Panc1 (cell line): ENCODE measurements around the gene PRPS1. TPM values are rescaled to one million over a fixed set of nuclear protein-coding genes. Genes with fewer than 3 reads are reported as not detected.

Experiments used
- ATAC-seq: fragments of 200-7000 bp; cut with Tn5 transposase; 2 replicates; pipeline ENCODE4 v1.9.1; 2020; ENCODE audit warnings: mild to moderate bottlenecking, moderate library complexity
- BruUV-seq: library from RNA; stranded (reverse); fragments of 400-500 nt; replicated peaks from 2 replicates; lab custom pipeline; 2021; lab: Mats Ljungman, UMichigan
- CTCF ChIA-PET: fragments of 300-600 bp; sonication (Branson Sonifier 250); formaldehyde crosslinking; loops from one replicate; lab custom pipeline; 2022; ENCODE audit warnings: antibody characterized with exemption; lab: Charles Lee
- POLR2A ChIA-PET: fragments of 300-600 bp; sonication (Branson Sonifier 250); formaldehyde crosslinking; loops from one replicate; lab custom pipeline; 2022; ENCODE audit warnings: antibody characterized with exemption; lab: Charles Lee
- DNase-seq: peaks from one replicate; pipeline ENCODE4 v3.0.0-alpha.2; 2010; ENCODE audit warnings: low read depth, low spot score
- H3K27ac ChIP-seq: 2 replicates; pipeline ENCODE4 v1.5.1; 2011; ENCODE audit warnings: mild to moderate bottlenecking, low read length, inconsistent platforms
- H3K27me3 ChIP-seq: fragments of 200-500 bp; sonication (Bioruptor generic); 2 replicates; pipeline ENCODE4 v1.6.0; 2014; ENCODE audit warnings: low read length, inconsistent platforms; ENCODE audit not compliant: control insufficient read depth, insufficient read depth
- H3K36me3 ChIP-seq: fragments of 200-500 bp; sonication (Bioruptor generic); 2 replicates; pipeline ENCODE4 v1.5.1; 2014; ENCODE audit warnings: inconsistent platforms, mild to moderate bottlenecking, low read length, moderate library complexity; ENCODE audit not compliant: control insufficient read depth, insufficient read depth
- H3K4me1 ChIP-seq: 2 replicates; pipeline ENCODE4 v1.5.1; 2011; ENCODE audit warnings: inconsistent platforms, mild to moderate bottlenecking, low read length, moderate library complexity; ENCODE audit not compliant: control insufficient read depth, insufficient read depth
- H3K4me3 ChIP-seq, 2 experiments: 2 replicates each; pipeline ENCODE4 v1.5.1; 2011 to 2012; ENCODE audit warnings: low read depth in 2 of 2, low read length in 2 of 2, mild to moderate bottlenecking in 2 of 2, inconsistent platforms in 1 of 2, moderate library complexity in 1 of 2
- H3K9me3 ChIP-seq: fragments of 200-500 bp; sonication (Bioruptor generic); 2 replicates; pipeline ENCODE4 v1.5.1; 2014; ENCODE audit warnings: low read depth, mild to moderate bottlenecking, inconsistent platforms, low read length, moderate library complexity; ENCODE audit not compliant: control insufficient read depth, insufficient read depth
- POLR2AphosphoS5 ChIP-seq: IDR thresholded peaks from 2 replicates; pipeline ENCODE4 v1.6.1; 2012; ENCODE audit warnings: mild to moderate bottlenecking, low read depth, low read length, moderate library complexity
- SIN3A ChIP-seq: IDR thresholded peaks from 2 replicates; pipeline ENCODE4 v1.6.1; 2012; ENCODE audit warnings: low read depth, mild to moderate bottlenecking, low read length, moderate library complexity, borderline replicate concordance; ENCODE audit not compliant: insufficient read depth
- TCF7L2 ChIP-seq: IDR thresholded peaks from 2 replicates; pipeline ENCODE4 v1.6.1; 2011; ENCODE audit warnings: mild to moderate bottlenecking, low read depth, low read length, inconsistent platforms
- in situ Hi-C: cut with HindIII; loops from 2 replicates; pipeline ENCODE4 v1.10.0; 2016; ENCODE audit warnings: low sequenced_read_pairs, low pct_unique_long_range_greater_than_20kb
- intact Hi-C: fragments of 100-400 bp; cut with micrococcal nuclease; formaldehyde crosslinking; loops from one replicate; pipeline ENCODE4 v1.10.0; 2022; ENCODE audit not compliant: unreplicated experiment
- total RNA-seq: library from RNA; stranded (reverse); gene quantifications from one replicate; pipeline ENCODE4 v1.2.1, GENCODE V29; 2021; ENCODE audit not compliant: unreplicated experiment
- TF ChIP-seq, protein P1 (sequence below): fragments of 450-650 bp; IDR thresholded peaks from 2 replicates; pipeline ENCODE4 v1.5.1; 2017; ENCODE audit warnings: mild to moderate bottlenecking
- TF ChIP-seq, protein P2 (sequence below), 2 experiments: IDR thresholded peaks; 2 replicates each; pipeline ENCODE4 v1.6.1; 2011 to 2012; ENCODE audit warnings: low read depth in 2 of 2, control low read depth in 1 of 2, low read length in 1 of 2, mild to moderate bottlenecking in 1 of 2, moderate library complexity in 1 of 2; ENCODE audit not compliant: insufficient read depth in 1 of 2

The PRPS1 gene
- total RNA-seq, 1 experiment from 2014 or later: 152 TPM

DNA sequence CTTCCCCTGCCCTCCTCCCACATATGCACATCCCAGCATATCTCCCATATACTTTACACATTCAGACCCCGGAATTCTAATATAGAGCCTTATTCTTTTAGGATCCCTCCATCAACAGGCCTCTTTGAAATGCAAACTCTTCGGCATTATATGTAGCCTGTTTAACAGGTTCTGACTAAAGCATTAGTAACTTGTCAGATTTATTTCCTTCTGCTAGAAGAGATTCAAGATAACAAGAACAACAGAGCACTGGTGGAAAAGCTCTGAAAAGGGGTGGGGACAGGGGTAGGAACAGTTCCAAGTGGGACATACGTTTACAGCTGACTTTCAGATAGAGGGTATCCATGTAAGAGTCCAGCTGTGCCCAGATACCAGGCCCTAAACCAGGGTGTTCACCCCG lies 31.7 kb upstream of the PRPS1 start:
- CTCF ChIA-PET: no interaction called here

DNA sequence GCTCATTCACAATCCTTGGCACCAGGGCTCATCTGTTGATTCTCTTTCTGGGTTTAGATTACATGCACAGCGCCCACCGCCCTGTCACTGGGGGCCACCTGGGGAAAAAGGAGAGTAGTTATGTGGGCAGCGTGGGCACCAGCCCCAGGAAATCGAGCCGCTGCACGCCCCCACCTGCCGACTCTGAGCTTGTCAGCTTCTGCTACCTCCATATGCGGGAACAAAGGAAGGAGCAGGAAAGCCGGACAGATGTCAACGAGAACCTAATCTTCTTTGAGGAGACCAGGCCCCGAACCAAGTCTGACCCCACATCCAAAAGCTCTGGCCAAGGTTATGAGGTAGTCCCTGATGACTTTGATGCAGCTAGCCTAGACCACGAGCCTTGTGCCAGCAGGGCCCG lies 31.0 kb upstream of the PRPS1 start:
- intact Hi-C loops: no loop called here
- TF ChIP-seq TCF7L2: no peak
- TF ChIP-seq POLR2AphosphoS5: no peak
- no peak for TF ChIP-seq SIN3A
- TF ChIP-seq, protein P1, sequence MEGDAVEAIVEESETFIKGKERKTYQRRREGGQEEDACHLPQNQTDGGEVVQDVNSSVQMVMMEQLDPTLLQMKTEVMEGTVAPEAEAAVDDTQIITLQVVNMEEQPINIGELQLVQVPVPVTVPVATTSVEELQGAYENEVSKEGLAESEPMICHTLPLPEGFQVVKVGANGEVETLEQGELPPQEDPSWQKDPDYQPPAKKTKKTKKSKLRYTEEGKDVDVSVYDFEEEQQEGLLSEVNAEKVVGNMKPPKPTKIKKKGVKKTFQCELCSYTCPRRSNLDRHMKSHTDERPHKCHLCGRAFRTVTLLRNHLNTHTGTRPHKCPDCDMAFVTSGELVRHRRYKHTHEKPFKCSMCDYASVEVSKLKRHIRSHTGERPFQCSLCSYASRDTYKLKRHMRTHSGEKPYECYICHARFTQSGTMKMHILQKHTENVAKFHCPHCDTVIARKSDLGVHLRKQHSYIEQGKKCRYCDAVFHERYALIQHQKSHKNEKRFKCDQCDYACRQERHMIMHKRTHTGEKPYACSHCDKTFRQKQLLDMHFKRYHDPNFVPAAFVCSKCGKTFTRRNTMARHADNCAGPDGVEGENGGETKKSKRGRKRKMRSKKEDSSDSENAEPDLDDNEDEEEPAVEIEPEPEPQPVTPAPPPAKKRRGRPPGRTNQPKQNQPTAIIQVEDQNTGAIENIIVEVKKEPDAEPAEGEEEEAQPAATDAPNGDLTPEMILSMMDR: no peak
- TF ChIP-seq, protein P2, sequence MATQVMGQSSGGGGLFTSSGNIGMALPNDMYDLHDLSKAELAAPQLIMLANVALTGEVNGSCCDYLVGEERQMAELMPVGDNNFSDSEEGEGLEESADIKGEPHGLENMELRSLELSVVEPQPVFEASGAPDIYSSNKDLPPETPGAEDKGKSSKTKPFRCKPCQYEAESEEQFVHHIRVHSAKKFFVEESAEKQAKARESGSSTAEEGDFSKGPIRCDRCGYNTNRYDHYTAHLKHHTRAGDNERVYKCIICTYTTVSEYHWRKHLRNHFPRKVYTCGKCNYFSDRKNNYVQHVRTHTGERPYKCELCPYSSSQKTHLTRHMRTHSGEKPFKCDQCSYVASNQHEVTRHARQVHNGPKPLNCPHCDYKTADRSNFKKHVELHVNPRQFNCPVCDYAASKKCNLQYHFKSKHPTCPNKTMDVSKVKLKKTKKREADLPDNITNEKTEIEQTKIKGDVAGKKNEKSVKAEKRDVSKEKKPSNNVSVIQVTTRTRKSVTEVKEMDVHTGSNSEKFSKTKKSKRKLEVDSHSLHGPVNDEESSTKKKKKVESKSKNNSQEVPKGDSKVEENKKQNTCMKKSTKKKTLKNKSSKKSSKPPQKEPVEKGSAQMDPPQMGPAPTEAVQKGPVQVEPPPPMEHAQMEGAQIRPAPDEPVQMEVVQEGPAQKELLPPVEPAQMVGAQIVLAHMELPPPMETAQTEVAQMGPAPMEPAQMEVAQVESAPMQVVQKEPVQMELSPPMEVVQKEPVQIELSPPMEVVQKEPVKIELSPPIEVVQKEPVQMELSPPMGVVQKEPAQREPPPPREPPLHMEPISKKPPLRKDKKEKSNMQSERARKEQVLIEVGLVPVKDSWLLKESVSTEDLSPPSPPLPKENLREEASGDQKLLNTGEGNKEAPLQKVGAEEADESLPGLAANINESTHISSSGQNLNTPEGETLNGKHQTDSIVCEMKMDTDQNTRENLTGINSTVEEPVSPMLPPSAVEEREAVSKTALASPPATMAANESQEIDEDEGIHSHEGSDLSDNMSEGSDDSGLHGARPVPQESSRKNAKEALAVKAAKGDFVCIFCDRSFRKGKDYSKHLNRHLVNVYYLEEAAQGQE (IDR thresholded peaks at IDR 0.05; ENCODE audit: insufficient read depth in 1 of 2, low read depth in 2 of 2, low read length in 1 of 2): no peak
- H3K4me3 ChIP-seq: no peak overlapping the region
- ChIA-PET CTCF (no interaction called here), POLR2A (no interaction called here)
- no peaks in the 10 kb centered on the region for H3K9me3 ChIP-seq
- ATAC-seq (no peak), DNase-seq (no peak)
- H3K4me1 ChIP-seq: no peaks in the 10 kb centered on the region
- no TSS peak for BruUV-seq
- H3K36me3 ChIP-seq: no peaks in the 10 kb centered on the region
- no peak overlapping the region for H3K27ac ChIP-seq
- in situ Hi-C loops: no loop called here
- no peaks in the 10 kb centered on the region for H3K27me3 ChIP-seq

More for the DNA sequence above, 31.7 kb upstream of the PRPS1 start:
- no peaks in the 10 kb centered on the region for H3K9me3 ChIP-seq
- ATAC-seq: no peak
- H3K4me3 ChIP-seq: no peak overlapping the region
- no peaks in the 10 kb centered on the region for H3K4me1 ChIP-seq
- POLR2A ChIA-PET: no interaction called here
- BruUV-seq: no TSS peak
- in situ Hi-C loops (no loop called here), intact Hi-C loops (no loop called here)
- H3K27me3 ChIP-seq: no peaks in the 10 kb centered on the region
- TF ChIP-seq SIN3A (no peak), POLR2AphosphoS5 (no peak)
- no peak overlapping the region for H3K27ac ChIP-seq
- no peak for DNase-seq
- no peaks in the 10 kb centered on the region for H3K36me3 ChIP-seq

DNA sequence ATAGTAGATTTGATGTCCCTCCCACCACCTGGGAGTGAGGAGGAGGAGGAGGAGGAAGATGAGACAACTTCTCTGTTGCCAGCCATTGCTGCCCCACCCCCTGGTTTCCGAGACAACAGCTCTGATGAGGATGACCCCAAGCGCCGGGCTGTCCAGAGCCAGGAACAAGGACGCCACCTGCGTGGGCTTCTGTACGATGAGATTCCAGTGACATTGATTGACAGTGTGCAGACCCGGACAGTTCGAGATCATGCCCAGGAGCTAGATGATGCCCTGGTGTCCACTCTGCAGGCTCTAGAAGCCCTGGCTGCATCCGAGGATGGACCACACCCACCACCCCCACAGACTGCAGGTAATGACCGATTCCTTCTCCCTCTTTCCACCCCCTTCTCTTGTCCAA lies 30.5 kb upstream of the PRPS1 start:
- intact Hi-C loops (no loop called here), in situ Hi-C loops (no loop called here)
- Histone ChIP-seq H3K4me1 (no peaks in the 10 kb centered on the region), H3K27me3 (no peaks in the 10 kb centered on the region), H3K4me3 (no peak overlapping the region), H3K9me3 (no peaks in the 10 kb centered on the region), H3K27ac (no peak overlapping the region), H3K36me3 (no peaks in the 10 kb centered on the region)
- ChIA-PET CTCF (no interaction called here), POLR2A (no interaction called here)
- no TSS peak for BruUV-seq
- DNase-seq (no peak), ATAC-seq (no peak)
- TF ChIP-seq TCF7L2 (no peak), SIN3A (no peak), POLR2AphosphoS5 (no peak)
- TF ChIP-seq, protein P2 (IDR thresholded peaks at IDR 0.05; ENCODE audit: insufficient read depth in 1 of 2, low read depth in 2 of 2, low read length in 1 of 2): no peak
- TF ChIP-seq, protein P1: no peak
